Activated T-cell treated with anti-CD3 and anti-CD28 coated beads, Interleukin-2, amount 50 U/mL, for 48 hours (primary cell): ENCODE results near the gene SH3BGRL.

Experiments
- DNase-seq, 2 experiments: peaks; one replicate each; pipeline ENCODE4 v3.0.0-alpha.2; 2020

The SH3BGRL gene

GRCh38 chrX:81201671-81202455, at the start of gene SH3BGRL, which contains the start of gene HMGN5:
Gene SH3BGRL (plus strand): TSS chrX:81202102. CDS start chrX:81202201, 99 bp downstream.
Gene HMGN5 (minus strand): TSS chrX:81201913. CDS start chrX:81121549, 80,364 bp downstream.
- peak; percentile 64 to 72 for DNase-seq

GRCh38 chrX:81168391-81168790, 33.5 kb upstream of the SH3BGRL start:
- no peak for DNase-seq

- no peak for DNase-seq
Measured at GRCh38 chrX:81174286-81174685, 27.6 kb upstream of the SH3BGRL start.

- no peak for DNase-seq
Measured at GRCh38 chrX:81195259-81195658, 6.6 kb upstream of the SH3BGRL start.

- peak; percentile 70 to 71 for DNase-seq
Measured at GRCh38 chrX:81195712-81196111, 6.2 kb upstream of the SH3BGRL start.

GRCh38 chrX:81201071-81201470, 831 bp upstream of the SH3BGRL start:
- DNase-seq = no peak

- DNase-seq = no peak
Measured at GRCh38 chrX:81202456-81202819, 536 bp downstream of the SH3BGRL start.

- no peak for DNase-seq
Measured at GRCh38 chrX:81202943-81203342, 1.0 kb downstream of the SH3BGRL start.

- no peak for DNase-seq
Measured at GRCh38 chrX:81205551-81205950, 3.6 kb downstream of the SH3BGRL start.

GRCh38 chrX:81206476-81206875, 4.6 kb downstream of the SH3BGRL start:
- DNase-seq = no peak

- DNase-seq = no peak
Measured at GRCh38 chrX:81208916-81209315, 7.0 kb downstream of the SH3BGRL start.

- DNase-seq = no peak
Measured at GRCh38 chrX:81215685-81216084, 13.8 kb downstream of the SH3BGRL start.

GRCh38 chrX:81229229-81229628, 27.3 kb downstream of the SH3BGRL start:
- DNase-seq = no peak

GRCh38 chrX:81229901-81230300, 28.0 kb downstream of the SH3BGRL start:
- no peak for DNase-seq

GRCh38 chrX:81231476-81231875, 29.6 kb downstream of the SH3BGRL start:
- no peak for DNase-seq

GRCh38 chrX:81232218-81232617, 30.3 kb downstream of the SH3BGRL start:
- DNase-seq = no peak

GRCh38 chrX:81237516-81237915, 35.6 kb downstream of the SH3BGRL start:
- no peak for DNase-seq

- DNase-seq = no peak
Measured at GRCh38 chrX:81238166-81238565, 36.3 kb downstream of the SH3BGRL start.

- DNase-seq = no peak
Measured at GRCh38 chrX:81240701-81241331, 38.9 kb downstream of the SH3BGRL start.

GRCh38 chrX:81241753-81242152, 39.9 kb downstream of the SH3BGRL start:
- DNase-seq = no peak

- DNase-seq = no peak
Measured at GRCh38 chrX:81255876-81256275, 54.0 kb downstream of the SH3BGRL start.

GRCh38 chrX:81257817-81258216, 55.9 kb downstream of the SH3BGRL start:
- no peak for DNase-seq

- DNase-seq = no peak
Measured at GRCh38 chrX:81259020-81259713, 57.3 kb downstream of the SH3BGRL start.
